LNCaP clone FGC (cell line): ENCODE measurements around the gene ERAL1.
"Not testable (repeated sequence)": the region's sequence is repeated elsewhere in the genome, so short reads cannot be mapped to it uniquely, and the experiment has no call there.

Experiments used
- DNase-seq: peaks from one replicate; pipeline ENCODE4 v3.0.0-alpha.2; 2011; ENCODE audit warnings: low read depth
- H3K4me3 ChIP-seq: 2 replicates; pipeline ENCODE4 v1.5.1; 2011; ENCODE audit warnings: mild to moderate bottlenecking, low read depth, low read length, control low read depth
- TF ChIP-seq, protein P1 (sequence below): IDR thresholded peaks from 2 replicates; pipeline ENCODE4 v1.5.1; 2012; ENCODE audit warnings: mild to moderate bottlenecking; ENCODE audit not compliant: control insufficient read depth, insufficient read depth; ENCODE audit errors: extremely low read depth

The ERAL1 gene

DNA sequence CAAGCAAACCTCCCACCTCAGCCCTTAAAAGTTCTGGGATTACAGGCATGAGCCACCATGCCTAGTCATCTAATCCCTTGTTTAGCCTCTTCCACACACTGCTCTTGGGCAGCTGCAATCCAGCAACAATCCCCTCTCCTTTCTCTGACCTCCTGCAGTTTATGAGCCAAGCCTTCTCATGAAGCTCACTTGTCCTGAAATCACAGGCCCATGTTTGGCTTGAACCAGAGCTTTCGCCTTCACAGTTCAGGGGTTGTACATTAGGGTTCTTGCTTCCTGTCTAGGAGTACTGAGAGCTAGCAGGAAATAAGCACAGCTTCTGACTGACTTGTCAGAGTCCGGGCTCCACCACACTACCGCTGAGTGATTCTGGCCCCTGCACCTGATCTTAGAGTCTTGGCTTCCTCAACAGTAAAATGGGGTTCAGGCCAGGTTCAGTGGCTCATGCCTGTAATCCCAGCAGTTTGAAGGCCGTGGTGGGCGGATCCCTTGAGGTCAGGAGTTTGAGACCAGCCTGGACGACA is 16.3 kb downstream of the ERAL1 start:
- TF ChIP-seq, protein P1, sequence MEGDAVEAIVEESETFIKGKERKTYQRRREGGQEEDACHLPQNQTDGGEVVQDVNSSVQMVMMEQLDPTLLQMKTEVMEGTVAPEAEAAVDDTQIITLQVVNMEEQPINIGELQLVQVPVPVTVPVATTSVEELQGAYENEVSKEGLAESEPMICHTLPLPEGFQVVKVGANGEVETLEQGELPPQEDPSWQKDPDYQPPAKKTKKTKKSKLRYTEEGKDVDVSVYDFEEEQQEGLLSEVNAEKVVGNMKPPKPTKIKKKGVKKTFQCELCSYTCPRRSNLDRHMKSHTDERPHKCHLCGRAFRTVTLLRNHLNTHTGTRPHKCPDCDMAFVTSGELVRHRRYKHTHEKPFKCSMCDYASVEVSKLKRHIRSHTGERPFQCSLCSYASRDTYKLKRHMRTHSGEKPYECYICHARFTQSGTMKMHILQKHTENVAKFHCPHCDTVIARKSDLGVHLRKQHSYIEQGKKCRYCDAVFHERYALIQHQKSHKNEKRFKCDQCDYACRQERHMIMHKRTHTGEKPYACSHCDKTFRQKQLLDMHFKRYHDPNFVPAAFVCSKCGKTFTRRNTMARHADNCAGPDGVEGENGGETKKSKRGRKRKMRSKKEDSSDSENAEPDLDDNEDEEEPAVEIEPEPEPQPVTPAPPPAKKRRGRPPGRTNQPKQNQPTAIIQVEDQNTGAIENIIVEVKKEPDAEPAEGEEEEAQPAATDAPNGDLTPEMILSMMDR = no peak
- no peak for DNase-seq
- no peak overlapping the region for H3K4me3 ChIP-seq

DNA sequence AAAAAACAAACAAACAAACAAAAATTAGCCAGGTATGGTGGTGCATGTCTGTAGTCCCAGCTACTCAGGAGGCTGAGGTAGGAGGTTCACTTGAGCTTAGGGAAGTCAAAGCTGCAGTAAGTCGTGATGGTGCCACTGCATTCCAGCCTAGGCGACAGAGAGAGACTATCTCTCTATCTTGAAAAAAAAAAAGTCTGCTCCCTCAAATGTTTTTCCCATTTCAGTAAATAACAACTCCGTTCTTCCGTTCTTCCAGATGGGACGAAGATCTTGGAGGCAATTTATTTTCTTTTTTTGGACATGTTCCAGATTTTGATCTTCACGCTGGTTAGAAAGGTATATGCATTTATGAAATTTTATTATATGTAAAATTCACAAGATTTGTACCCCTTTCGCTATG is 19.0 kb downstream of the ERAL1 start:
- DNase-seq = no peak
- TF ChIP-seq, protein P1 = no peak
- H3K4me3 ChIP-seq = no peak overlapping the region

DNA sequence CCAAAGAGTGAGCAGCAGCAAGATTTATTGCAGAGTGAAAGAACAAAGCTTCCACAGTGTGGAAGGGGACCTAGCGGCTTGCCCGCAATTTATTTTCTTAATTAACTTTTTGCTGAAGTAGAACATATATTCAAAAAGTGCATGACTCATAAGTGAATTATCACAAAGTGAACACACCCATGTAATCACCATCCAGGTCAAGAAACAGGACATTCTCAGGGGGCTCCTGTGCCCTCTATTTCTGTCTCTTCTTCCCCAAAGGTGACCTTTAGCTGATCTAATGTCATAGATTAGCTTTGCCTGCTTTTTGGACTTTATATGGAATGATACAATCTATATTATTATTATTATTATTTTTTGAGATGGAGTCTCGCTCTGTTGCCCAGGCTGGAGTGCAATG is 19.9 kb downstream of the ERAL1 start:
- no peak for DNase-seq
- TF ChIP-seq, protein P1 = no peak
- no peak overlapping the region for H3K4me3 ChIP-seq

DNA sequence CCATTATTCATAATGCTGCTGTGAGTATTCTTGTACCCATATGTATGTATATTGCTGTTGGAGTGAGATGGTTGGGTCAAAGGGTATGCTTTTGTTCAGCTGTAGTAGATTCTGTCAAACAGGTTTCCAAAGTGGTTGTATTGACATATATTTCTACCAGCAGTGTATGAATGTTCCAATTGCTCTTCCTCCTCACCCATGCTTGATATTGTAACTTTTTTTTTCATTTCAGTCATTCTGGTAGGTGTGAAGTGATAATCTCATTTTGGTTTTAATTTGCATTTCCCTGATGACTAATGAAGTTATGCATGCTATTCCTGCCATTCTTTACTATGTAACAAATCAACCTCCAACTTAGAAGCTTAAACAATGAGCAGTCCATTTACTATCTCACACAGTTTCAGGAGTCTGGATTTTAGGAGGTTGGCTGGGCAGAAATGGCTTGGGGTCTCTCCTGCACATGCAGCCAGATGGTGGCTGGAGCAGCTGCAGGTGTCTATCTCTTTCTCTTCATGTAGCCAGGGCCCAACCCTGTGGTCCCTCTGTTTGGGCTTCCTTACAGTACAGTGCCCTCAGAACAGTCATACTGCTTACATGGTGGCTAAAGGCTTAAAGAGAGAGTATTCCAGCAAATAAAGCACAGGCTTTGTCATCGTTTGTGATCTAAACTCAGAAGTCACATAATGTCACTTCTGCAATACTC is 21.2 kb downstream of the ERAL1 start:
- no peak for DNase-seq
- TF ChIP-seq, protein P1 = no peak

DNA sequence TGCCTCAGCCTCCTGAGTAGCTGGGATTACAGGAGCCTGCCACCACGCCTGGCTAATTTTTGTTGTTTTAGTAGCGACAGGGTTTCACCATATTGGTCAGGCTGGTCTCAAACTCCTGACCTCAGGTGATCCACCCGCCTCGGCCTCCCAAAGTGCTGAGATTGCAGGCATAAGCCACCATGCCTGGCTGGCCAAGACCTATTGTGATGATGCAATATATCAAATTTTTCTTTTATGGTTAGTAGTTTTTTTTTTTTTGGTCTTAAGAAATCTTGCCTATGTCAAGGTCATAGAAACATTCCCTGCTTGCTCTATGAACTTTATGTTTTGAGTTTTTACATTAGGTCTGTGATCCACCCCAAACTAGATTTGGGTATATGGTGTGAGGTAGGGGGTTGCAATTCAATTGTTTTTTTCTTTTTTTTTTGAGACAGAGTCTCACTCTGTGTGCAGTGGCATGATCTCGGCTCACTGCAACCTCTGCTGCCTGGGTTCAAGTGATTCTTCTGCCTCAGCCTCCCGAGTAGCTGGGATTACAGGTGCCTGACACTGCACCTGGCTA is 22.4 kb downstream of the ERAL1 start:
- not testable (repeated sequence) for H3K4me3 ChIP-seq, DNase-seq

More for the DNA sequence above, 21.2 kb downstream of the ERAL1 start:
- H3K4me3 ChIP-seq = no peak overlapping the region

DNA sequence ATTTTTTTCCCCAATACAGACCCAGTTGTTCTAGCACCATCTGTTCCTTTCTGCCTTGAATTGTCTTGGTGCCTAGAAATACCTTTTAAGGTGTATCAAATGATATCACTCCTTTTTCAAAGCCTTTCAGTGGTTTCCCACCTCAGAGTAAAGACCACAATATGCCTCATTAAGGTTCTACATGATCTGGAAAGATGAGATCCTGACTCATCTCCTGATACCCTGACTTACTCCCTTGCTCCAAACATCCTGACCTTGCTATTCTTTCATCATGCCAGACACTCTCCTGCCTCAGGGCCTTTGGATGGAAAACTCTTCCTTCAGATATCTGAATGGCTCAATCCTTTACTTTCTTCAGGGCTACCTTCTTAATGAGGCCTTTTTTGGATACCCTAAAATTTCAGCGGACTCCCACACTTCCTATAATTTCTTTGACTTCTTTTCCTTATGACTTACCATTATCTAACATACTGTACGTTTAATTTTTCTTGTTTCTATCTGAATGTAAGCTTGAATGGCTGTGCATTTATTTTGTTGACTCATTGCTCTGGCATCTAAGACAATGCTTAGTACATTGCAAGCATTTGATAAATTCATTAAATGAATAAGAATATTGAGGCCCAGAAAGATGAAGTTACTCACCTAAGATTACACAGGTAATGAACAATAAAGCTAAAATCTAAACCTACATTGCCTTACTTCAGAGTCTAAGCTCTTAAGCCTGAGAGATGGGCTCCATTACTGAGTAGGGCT is 23.5 kb downstream of the ERAL1 start:
- DNase-seq = no peak
- TF ChIP-seq, protein P1 = no peak
- H3K4me3 ChIP-seq = no peak overlapping the region

DNA sequence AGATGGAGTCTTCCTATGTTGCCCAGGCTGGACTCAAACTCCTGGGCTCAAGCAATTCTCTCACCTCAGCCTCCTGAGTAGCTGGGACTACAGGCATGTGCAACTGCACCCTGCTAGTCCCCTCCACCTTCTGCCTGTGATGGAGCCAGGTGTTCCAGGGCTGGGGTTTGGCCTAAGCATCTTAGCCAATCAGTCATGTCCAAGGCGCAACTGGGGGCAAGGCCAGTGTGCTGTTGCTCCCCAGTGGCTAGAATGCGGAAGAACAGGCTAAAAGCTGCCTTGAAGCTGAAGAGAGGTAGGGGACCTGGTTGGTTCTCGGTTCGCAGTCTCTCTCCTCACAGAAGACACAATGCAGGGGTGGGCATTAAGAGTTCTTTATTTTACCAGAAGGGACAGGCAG is 24.2 kb downstream of the ERAL1 start:
- DNase-seq = no peak
- H3K4me3 ChIP-seq = no peak overlapping the region
- TF ChIP-seq, protein P1 = peak; percentile 59
